Smooth muscle cell (in vitro differentiated cells): Measurements from ENCODE around the gene DNM3. TPM values are rescaled to one million over a fixed set of nuclear protein-coding genes. Genes with fewer than 3 reads are reported as not detected.

Experiments
- DNase-seq: peaks from one replicate; lab custom pipeline; 2025; ENCODE audit not compliant: unreplicated experiment; lab: John Stamatoyannopoulos, UW
- H2AFZ ChIP-seq: fragments of 200-600 bp; sonication (generic); 2 replicates; pipeline ENCODE4 v1.6.0; 2016; ENCODE audit warnings: antibody characterized with exemption, low read depth, mild to moderate bottlenecking
- H3F3A ChIP-seq: fragments of 200-600 bp; sonication (generic); 2 replicates; pipeline ENCODE4 v1.6.0; 2017; ENCODE audit warnings: antibody characterized with exemption, low read depth
- H3K27ac ChIP-seq: fragments of 200-600 bp; sonication (generic); 2 replicates; pipeline ENCODE4 v1.5.1; 2016; ENCODE audit warnings: low read depth, mild to moderate bottlenecking
- H3K27me3 ChIP-seq: fragments of 200-600 bp; sonication (generic); 2 replicates; pipeline ENCODE4 v1.6.1; 2016; ENCODE audit warnings: low read depth, mild to moderate bottlenecking
- H3K36me3 ChIP-seq: fragments of 200-600 bp; sonication (generic); 2 replicates; pipeline ENCODE4 v1.5.1; 2016; ENCODE audit warnings: low read depth
- H3K4me1 ChIP-seq: fragments of 200-600 bp; sonication (generic); 2 replicates; pipeline ENCODE4 v1.5.1; 2016; ENCODE audit warnings: low read depth
- H3K4me2 ChIP-seq: fragments of 200-600 bp; sonication (generic); 2 replicates; pipeline ENCODE4 v1.6.0; 2016; ENCODE audit warnings: mild to moderate bottlenecking
- H3K4me3 ChIP-seq: fragments of 200-600 bp; sonication (generic); 2 replicates; pipeline ENCODE4 v1.5.1; 2016; ENCODE audit warnings: mild to moderate bottlenecking
- H3K79me2 ChIP-seq: fragments of 200-600 bp; sonication (generic); 2 replicates; pipeline ENCODE4 v1.6.0; 2016; ENCODE audit warnings: low read depth, mild to moderate bottlenecking
- H3K9ac ChIP-seq: fragments of 200-600 bp; sonication (generic); 2 replicates; pipeline ENCODE4 v1.6.0; 2016; ENCODE audit warnings: low read depth
- H3K9me3 ChIP-seq: fragments of 200-600 bp; sonication (generic); replicated peaks from 2 replicates; pipeline ENCODE4 v1.5.1; 2016; ENCODE audit warnings: low read depth
- H4K20me1 ChIP-seq: fragments of 200-600 bp; sonication (generic); 2 replicates; pipeline ENCODE4 v1.6.0; 2016; ENCODE audit warnings: low read depth
- WGBS: methylation state at CpG from one replicate; pipeline ENCODE4 v1.1.7; 2016; ENCODE audit warnings: low lambda C conversion rate; 5-methylcytosine and 5-hydroxymethylcytosine counted together
- polyA plus RNA-seq: library from polyadenylated mRNA; unstranded; fragments of >200 nt; fragmentation: Nextera tagmentation; extraction: Ambion mirVana; gene quantifications from 2 replicates; pipeline ENCODE4 v1.2.1, GENCODE V29; 2016
- total RNA-seq: library from RNA; depleted of rRNA; stranded (reverse); fragments of >200 nt; gene quantifications from 2 replicates; pipeline ENCODE4 v1.2.3, GENCODE V29; 2014
- TF ChIP-seq, protein P1 (sequence below): fragments of 200-600 bp; sonication (generic); IDR thresholded peaks from 2 replicates; pipeline ENCODE4 v1.5.1; 2017; ENCODE audit warnings: borderline replicate concordance, mild to moderate bottlenecking, antibody characterized with exemption; ENCODE audit not compliant: insufficient read depth, poor library complexity, severe bottlenecking

Gene DNM3
- total and polyA plus RNA-seq, 2 experiments from 2014 or later, result 1.7 to 3.0 TPM

- peaks cover 20% of the 10 kb centered on the region for H3K4me1 ChIP-seq
- no peak overlapping the region for H3K4me3 ChIP-seq
- no peak overlapping the region for H2AFZ ChIP-seq
- TF ChIP-seq, protein P1, sequence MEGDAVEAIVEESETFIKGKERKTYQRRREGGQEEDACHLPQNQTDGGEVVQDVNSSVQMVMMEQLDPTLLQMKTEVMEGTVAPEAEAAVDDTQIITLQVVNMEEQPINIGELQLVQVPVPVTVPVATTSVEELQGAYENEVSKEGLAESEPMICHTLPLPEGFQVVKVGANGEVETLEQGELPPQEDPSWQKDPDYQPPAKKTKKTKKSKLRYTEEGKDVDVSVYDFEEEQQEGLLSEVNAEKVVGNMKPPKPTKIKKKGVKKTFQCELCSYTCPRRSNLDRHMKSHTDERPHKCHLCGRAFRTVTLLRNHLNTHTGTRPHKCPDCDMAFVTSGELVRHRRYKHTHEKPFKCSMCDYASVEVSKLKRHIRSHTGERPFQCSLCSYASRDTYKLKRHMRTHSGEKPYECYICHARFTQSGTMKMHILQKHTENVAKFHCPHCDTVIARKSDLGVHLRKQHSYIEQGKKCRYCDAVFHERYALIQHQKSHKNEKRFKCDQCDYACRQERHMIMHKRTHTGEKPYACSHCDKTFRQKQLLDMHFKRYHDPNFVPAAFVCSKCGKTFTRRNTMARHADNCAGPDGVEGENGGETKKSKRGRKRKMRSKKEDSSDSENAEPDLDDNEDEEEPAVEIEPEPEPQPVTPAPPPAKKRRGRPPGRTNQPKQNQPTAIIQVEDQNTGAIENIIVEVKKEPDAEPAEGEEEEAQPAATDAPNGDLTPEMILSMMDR, result no peak
- no peak overlapping the region for H3K9ac ChIP-seq
- no peaks in the 10 kb centered on the region for H3K9me3 ChIP-seq
- WGBS, result 88% methylated on average over 2 of the region's 2 CpGs
- H3F3A ChIP-seq, result peaks cover 29% of the 10 kb centered on the region
- H4K20me1 ChIP-seq, result no peaks in the 10 kb centered on the region
- no peaks in the 10 kb centered on the region for H3K79me2 ChIP-seq
- H3K27me3 ChIP-seq, result no peaks in the 10 kb centered on the region
- no peaks in the 10 kb centered on the region for H3K36me3 ChIP-seq
- H3K27ac ChIP-seq, result peak overlapping the region; percentile 23
- DNase-seq, result no peak
- H3K4me2 ChIP-seq, result no peak overlapping the region
Observed at GRCh38 chr1:172283766-172284165, 442.5 kb downstream of the DNM3 start.

DNA sequence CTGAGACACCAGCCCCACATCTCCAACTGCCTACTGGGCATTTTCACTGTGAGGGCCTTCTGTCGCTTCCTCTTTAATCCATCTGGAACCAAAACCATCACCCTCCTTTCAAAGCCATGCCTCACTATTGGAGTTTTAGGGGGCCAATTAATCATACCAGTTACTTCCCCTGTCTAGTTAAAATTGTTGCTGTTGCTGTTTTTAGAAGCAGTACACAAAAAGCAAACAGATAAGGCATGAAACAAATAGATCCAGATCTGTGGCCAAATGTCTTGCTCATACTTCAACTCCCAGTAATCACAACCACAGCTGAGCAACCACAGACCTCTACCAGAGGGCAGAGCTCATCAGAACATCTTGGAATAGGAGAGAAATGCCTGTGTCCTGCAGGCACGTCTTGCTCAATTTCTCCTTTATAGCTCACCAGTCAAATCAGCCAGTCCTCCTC, 445.4 kb downstream of the DNM3 start:
- peak overlapping the region; percentile 83 for H3K27ac ChIP-seq
- H2AFZ ChIP-seq, result no peak overlapping the region
- WGBS, result 19% methylated on average over 2 of the region's 2 CpGs
- H3F3A ChIP-seq, result peaks cover 26% of the 10 kb centered on the region
- H3K4me1 ChIP-seq, result peaks cover 11% of the 10 kb centered on the region
- TF ChIP-seq, protein P1, result no peak
- H3K9ac ChIP-seq, result peak overlapping the region; percentile 7
- H3K36me3 ChIP-seq, result no peaks in the 10 kb centered on the region
- H3K4me2 ChIP-seq, result peak overlapping the region; percentile 64
- no peaks in the 10 kb centered on the region for H3K9me3 ChIP-seq
- H3K79me2 ChIP-seq, result no peaks in the 10 kb centered on the region
- no peaks in the 10 kb centered on the region for H3K27me3 ChIP-seq
- H3K4me3 ChIP-seq, result no peak overlapping the region
- no peaks in the 10 kb centered on the region for H4K20me1 ChIP-seq
- no peak for DNase-seq

- Histone ChIP-seq H4K20me1 (no peaks in the 10 kb centered on the region), H3K9ac (peak overlapping the region; percentile 7), H2AFZ (no peak overlapping the region), H3K4me3 (no peak overlapping the region), H3K79me2 (no peaks in the 10 kb centered on the region), H3K9me3 (no peaks in the 10 kb centered on the region), H3K4me1 (peaks cover 11% of the 10 kb centered on the region), H3K27me3 (no peaks in the 10 kb centered on the region), H3K27ac (peak overlapping the region; percentile 83), H3F3A (peaks cover 27% of the 10 kb centered on the region), H3K4me2 (peak overlapping the region; percentile 64), H3K36me3 (no peaks in the 10 kb centered on the region)
- TF ChIP-seq, protein P1, result no peak
- DNase-seq, result no peak
Observed at GRCh38 chr1:172287208-172287607, 445.9 kb downstream of the DNM3 start.

DNA sequence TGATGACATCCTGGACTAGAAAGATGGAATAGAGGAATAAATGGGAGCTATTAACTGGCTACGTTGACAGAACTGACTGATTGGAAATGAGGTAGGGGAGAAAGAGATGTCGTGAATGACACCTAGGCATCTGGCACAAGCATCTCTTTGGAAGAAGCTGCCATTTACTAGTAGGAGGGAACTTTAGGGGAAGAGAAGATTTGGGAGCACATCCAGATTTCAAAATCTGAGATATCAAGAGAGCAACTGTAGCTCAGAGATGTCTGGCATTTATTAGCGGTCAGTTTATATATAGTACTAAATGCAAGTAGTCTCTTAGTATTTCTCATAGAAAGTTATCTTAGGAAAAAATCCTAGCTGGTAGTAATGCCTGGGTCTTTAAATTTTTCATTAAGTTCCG, 447.3 kb downstream of the DNM3 start:
- TF ChIP-seq, protein P1, result no peak
- Histone ChIP-seq H3K27me3 (no peaks in the 10 kb centered on the region), H3K4me3 (no peak overlapping the region), H3K36me3 (no peaks in the 10 kb centered on the region), H3K9me3 (no peaks in the 10 kb centered on the region), H3K27ac (peak overlapping the region; percentile 80), H3K9ac (peak overlapping the region; percentile 1), H3K4me1 (peaks cover 11% of the 10 kb centered on the region), H3K79me2 (no peaks in the 10 kb centered on the region), H4K20me1 (no peaks in the 10 kb centered on the region), H3K4me2 (peak overlapping the region; percentile 72), H2AFZ (peak overlapping the region; percentile 47), H3F3A (peaks cover 40% of the 10 kb centered on the region)
- DNase-seq, result no peak
- WGBS, result 46% methylated on average over 4 of the region's 4 CpGs
